Measurements from ENCODE around the gene PRKCH. TPM values are rescaled to one million over a fixed set of nuclear protein-coding genes. Genes with fewer than 3 reads are reported as not detected.
A peak's percentile ranks its signal among the peaks of the same experiment; 100 is the strongest.

Gene PRKCH
- total and polyA plus RNA-seq, 2 of the 13 experiments (the other 11 are each of a cell fraction or from before 2014, with no cell fraction given): 0.48 to 1.3 TPM

- intact Hi-C loops (cut with micrococcal nuclease; ENCODE audit: unreplicated experiment) (no loop called here), in situ Hi-C loops (cut with HindIII; ENCODE audit: extremely low pct_ligation_motif_present, low pct_unique_long_range_greater_than_20kb) (no loop called here)
- no peak for DNase-seq (ENCODE audit: low spot score)
- no peak for ATAC-seq
- Histone ChIP-seq H3K9me3 (ENCODE audit: low read length) (no peaks in the 10 kb centered on the region), H3K9ac (ENCODE audit: insufficient read depth, low read depth, low read length) (no peak overlapping the region), H4K20me1 (ENCODE audit: insufficient read depth, low read length) (no peaks in the 10 kb centered on the region), H3K4me2 (ENCODE audit: low read depth, low read length) (no peak overlapping the region), H3K27ac (ENCODE audit: extremely low read length, insufficient read depth, low read length) (no peak overlapping the region), H3K36me3 (replicated peaks in 1 of 2; ENCODE audit: control insufficient read depth in 1 of 2, insufficient read depth in 2 of 2, low read length in 2 of 2) (no peaks in the 10 kb centered on the region), H3K4me3 (replicated peaks in 1 of 3; ENCODE audit: insufficient read depth in 1 of 3, low read depth in 2 of 3, low read length in 3 of 3) (no peak overlapping the region), H3K27me3 (ENCODE audit: control insufficient read depth in 1 of 2, insufficient read depth in 2 of 2, low read length in 2 of 2) (no peaks in the 10 kb centered on the region), H3K4me1 (ENCODE audit: insufficient read depth, low read length) (peaks cover 50% of the 10 kb centered on the region), H3K79me2 (ENCODE audit: insufficient read depth, low read length) (no peaks in the 10 kb centered on the region), H2AFZ (ENCODE audit: low read length) (no peak overlapping the region)
- FAIRE-seq: no peak
- TF ChIP-seq, protein P1, sequence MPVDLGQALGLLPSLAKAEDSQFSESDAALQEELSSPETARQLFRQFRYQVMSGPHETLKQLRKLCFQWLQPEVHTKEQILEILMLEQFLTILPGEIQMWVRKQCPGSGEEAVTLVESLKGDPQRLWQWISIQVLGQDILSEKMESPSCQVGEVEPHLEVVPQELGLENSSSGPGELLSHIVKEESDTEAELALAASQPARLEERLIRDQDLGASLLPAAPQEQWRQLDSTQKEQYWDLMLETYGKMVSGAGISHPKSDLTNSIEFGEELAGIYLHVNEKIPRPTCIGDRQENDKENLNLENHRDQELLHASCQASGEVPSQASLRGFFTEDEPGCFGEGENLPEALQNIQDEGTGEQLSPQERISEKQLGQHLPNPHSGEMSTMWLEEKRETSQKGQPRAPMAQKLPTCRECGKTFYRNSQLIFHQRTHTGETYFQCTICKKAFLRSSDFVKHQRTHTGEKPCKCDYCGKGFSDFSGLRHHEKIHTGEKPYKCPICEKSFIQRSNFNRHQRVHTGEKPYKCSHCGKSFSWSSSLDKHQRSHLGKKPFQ (CRISPR knock-in tag; IDR thresholded peaks at IDR 0.05; ENCODE audit: insufficient replicate concordance): no peak
- TF ChIP-seq ZNF570 (CRISPR knock-in tag; IDR thresholded peaks at IDR 0.05; ENCODE audit: borderline replicate concordance): no peak
- peak; percentile 72; the same call in 1 of the 2 replicates for TF ChIP-seq ZNF24 (IDR thresholded peaks at IDR 0.05)
- CTCF ChIA-PET (ENCODE audit: low intra/inter-chr PET ratio, low total read pairs): no interaction called here
- POLR2A ChIA-PET: interaction anchor here (1.6 to 1.8 kb wide), 3 partner anchors 18 to 41 kb away, joined by 4 to 6 read pairs (median 6); no protein-coding TSS in a partner anchor
- over 99% methylated on average over 6 of the region's 6 CpGs for WGBS (ENCODE audit: low lambda C conversion rate)
- no TSS peak for BruUV-seq (replicated peaks)
Observed at GRCh38 chr14:61519106-61519505, 197.7 kb downstream of the PRKCH start.

DNA sequence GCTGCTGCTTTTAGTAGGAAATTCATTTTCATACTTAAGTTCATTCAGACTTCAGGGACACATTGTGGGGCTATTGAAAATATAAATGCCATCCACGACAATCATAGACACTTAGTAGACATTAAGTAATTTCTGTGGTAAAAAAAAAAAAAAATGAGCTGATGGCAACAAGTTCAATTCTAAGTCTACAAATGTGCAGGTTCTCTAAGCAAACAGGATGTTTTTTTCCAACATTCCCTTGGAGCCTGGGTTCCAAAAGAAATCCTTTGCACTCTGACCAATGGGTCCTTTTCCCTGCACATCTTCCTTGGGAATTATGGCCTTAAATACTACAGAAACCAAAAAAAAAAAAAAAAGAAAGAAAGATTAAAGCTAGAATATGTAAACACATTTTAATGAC, 198.4 kb downstream of the PRKCH start:
- no TSS peak for BruUV-seq (replicated peaks)
- Histone ChIP-seq H3K4me1 (ENCODE audit: insufficient read depth, low read length) (peaks cover 56% of the 10 kb centered on the region), H3K9me3 (ENCODE audit: low read length) (no peaks in the 10 kb centered on the region), H3K36me3 (replicated peaks in 1 of 2; ENCODE audit: control insufficient read depth in 1 of 2, insufficient read depth in 2 of 2, low read length in 2 of 2) (no peaks in the 10 kb centered on the region), H3K27me3 (ENCODE audit: control insufficient read depth in 1 of 2, insufficient read depth in 2 of 2, low read length in 2 of 2) (no peaks in the 10 kb centered on the region), H3K9ac (ENCODE audit: insufficient read depth, low read depth, low read length) (no peak overlapping the region), H3K79me2 (ENCODE audit: insufficient read depth, low read length) (no peaks in the 10 kb centered on the region), H3K27ac (ENCODE audit: extremely low read length, insufficient read depth, low read length) (no peak overlapping the region), H3K4me3 (replicated peaks in 1 of 3; ENCODE audit: insufficient read depth in 1 of 3, low read depth in 2 of 3, low read length in 3 of 3) (no peak overlapping the region), H3K4me2 (ENCODE audit: low read depth, low read length) (no peak overlapping the region), H2AFZ (ENCODE audit: low read length) (no peak overlapping the region), H4K20me1 (ENCODE audit: insufficient read depth, low read length) (no peaks in the 10 kb centered on the region)
- in situ Hi-C loops (cut with HindIII; ENCODE audit: extremely low pct_ligation_motif_present, low pct_unique_long_range_greater_than_20kb) (no loop called here), intact Hi-C loops (cut with micrococcal nuclease; ENCODE audit: unreplicated experiment) (no loop called here)
- no peak for DNase-seq (ENCODE audit: low spot score)
- no peak for ATAC-seq
- ChIA-PET CTCF (ENCODE audit: low intra/inter-chr PET ratio, low total read pairs) (no interaction called here), POLR2A (interaction anchor here (1.6 to 1.8 kb wide), 2 partner anchors 17 to 40 kb away, joined by 6 read pairs; no protein-coding TSS in a partner anchor)
- FAIRE-seq: no peak
- 87% methylated on average over 1 of the region's 1 CpG for WGBS (ENCODE audit: low lambda C conversion rate)
- TF ChIP-seq, protein P2, sequence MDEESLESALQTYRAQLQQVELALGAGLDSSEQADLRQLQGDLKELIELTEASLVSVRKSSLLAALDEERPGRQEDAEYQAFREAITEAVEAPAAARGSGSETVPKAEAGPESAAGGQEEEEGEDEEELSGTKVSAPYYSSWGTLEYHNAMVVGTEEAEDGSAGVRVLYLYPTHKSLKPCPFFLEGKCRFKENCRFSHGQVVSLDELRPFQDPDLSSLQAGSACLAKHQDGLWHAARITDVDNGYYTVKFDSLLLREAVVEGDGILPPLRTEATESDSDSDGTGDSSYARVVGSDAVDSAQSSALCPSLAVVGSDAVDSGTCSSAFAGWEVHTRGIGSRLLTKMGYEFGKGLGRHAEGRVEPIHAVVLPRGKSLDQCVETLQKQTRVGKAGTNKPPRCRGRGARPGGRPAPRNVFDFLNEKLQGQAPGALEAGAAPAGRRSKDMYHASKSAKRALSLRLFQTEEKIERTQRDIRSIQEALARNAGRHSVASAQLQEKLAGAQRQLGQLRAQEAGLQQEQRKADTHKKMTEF (CRISPR knock-in tag; IDR thresholded peaks at IDR 0.05): no peak
- TF ChIP-seq ZNF589 (CRISPR knock-in tag; conservative IDR thresholded peaks at IDR 0.05) (no peak), ZNF430 (CRISPR knock-in tag; IDR thresholded peaks at IDR 0.05) (no peak), MED1 (CRISPR knock-in tag; IDR thresholded peaks at IDR 0.05) (peak; percentile 62), HNF4A (CRISPR knock-in tag; IDR thresholded peaks at IDR 0.05) (0 out of 2 replicates have a peak, but pooled peaks have one; percentile 17)
- TF ChIP-seq, protein P3, sequence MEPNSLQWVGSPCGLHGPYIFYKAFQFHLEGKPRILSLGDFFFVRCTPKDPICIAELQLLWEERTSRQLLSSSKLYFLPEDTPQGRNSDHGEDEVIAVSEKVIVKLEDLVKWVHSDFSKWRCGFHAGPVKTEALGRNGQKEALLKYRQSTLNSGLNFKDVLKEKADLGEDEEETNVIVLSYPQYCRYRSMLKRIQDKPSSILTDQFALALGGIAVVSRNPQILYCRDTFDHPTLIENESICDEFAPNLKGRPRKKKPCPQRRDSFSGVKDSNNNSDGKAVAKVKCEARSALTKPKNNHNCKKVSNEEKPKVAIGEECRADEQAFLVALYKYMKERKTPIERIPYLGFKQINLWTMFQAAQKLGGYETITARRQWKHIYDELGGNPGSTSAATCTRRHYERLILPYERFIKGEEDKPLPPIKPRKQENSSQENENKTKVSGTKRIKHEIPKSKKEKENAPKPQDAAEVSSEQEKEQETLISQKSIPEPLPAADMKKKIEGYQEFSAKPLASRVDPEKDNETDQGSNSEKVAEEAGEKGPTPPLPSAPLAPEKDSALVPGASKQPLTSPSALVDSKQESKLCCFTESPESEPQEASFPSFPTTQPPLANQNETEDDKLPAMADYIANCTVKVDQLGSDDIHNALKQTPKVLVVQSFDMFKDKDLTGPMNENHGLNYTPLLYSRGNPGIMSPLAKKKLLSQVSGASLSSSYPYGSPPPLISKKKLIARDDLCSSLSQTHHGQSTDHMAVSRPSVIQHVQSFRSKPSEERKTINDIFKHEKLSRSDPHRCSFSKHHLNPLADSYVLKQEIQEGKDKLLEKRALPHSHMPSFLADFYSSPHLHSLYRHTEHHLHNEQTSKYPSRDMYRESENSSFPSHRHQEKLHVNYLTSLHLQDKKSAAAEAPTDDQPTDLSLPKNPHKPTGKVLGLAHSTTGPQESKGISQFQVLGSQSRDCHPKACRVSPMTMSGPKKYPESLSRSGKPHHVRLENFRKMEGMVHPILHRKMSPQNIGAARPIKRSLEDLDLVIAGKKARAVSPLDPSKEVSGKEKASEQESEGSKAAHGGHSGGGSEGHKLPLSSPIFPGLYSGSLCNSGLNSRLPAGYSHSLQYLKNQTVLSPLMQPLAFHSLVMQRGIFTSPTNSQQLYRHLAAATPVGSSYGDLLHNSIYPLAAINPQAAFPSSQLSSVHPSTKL (CRISPR knock-in tag; IDR thresholded peaks at IDR 0.05): peak; percentile 61
